GM12873 (cell line): Measurements from ENCODE around the gene IQUB.

ENCODE experiments used
- CTCF ChIP-seq: IDR thresholded peaks from 2 replicates; pipeline ENCODE4 v1.5.1; 2012; ENCODE audit warnings: low read depth, mild to moderate bottlenecking, moderate library complexity, low read length, control low read depth; ENCODE audit not compliant: insufficient read depth; ENCODE audit errors: missing control alignments

IQUB gene

GRCh38 chr7:123494193-123494796 is 40.1 kb downstream of the IQUB start:
- TF ChIP-seq CTCF, result peak; percentile 40

GRCh38 chr7:123492485-123492884 is 41.9 kb downstream of the IQUB start:
- TF ChIP-seq CTCF, result peak; percentile 38

DNA sequence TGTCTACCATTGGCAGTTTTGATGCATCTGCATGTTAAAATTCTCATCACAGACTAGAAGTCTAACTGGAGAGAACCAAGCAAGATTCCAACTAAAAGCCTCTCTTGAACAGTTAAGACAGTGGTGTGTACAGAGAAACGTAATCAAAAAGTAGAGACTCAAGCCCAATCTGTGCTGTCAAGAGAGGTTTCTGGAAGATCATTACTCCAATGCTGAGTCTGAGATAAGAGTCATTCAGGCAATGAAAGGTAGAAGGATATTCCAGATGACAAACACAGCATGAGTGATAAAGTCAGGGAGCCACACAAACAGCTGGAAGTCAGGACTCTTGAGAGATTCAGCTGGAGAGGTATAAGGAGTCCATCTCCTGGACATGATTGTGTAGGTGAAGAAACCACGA is 48.7 kb downstream of the IQUB start:
- TF ChIP-seq CTCF, result no peak

DNA sequence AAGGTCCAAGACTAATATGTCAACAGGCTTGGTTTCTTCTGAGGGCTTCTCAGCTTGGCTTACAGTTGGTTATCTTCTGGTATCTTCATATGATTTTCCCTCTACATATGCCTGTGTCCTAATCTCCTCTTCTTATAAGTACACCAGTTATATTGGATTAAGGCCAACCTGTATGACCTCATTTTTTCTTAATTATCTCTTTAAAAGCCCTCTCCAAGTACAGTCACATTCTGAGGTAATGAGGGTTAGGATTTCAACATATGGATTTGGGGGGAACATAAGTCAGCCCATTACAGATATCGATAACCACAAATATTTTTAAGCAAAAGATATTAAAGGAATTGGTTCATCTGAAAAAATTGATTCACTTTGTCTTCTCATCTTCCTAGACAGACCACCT is 49.2 kb downstream of the IQUB start:
- no peak for TF ChIP-seq CTCF

- TF ChIP-seq CTCF, result no peak
Observed at GRCh38 chr7:123484199-123484598, 50.2 kb downstream of the IQUB start.

- TF ChIP-seq CTCF, result no peak
Observed at GRCh38 chr7:123480107-123480506, 54.3 kb downstream of the IQUB start.

GRCh38 chr7:123472750-123473445 is 61.5 kb downstream of the IQUB start:
- TF ChIP-seq CTCF, result no peak
